ENCODE data around the gene TBL1Y. TPM values are rescaled to one million over a fixed set of nuclear protein-coding genes. Genes with fewer than 3 reads are reported as not detected.

Gene TBL1Y
- polyA plus RNA-seq, 3 donors = not detected

DNA sequence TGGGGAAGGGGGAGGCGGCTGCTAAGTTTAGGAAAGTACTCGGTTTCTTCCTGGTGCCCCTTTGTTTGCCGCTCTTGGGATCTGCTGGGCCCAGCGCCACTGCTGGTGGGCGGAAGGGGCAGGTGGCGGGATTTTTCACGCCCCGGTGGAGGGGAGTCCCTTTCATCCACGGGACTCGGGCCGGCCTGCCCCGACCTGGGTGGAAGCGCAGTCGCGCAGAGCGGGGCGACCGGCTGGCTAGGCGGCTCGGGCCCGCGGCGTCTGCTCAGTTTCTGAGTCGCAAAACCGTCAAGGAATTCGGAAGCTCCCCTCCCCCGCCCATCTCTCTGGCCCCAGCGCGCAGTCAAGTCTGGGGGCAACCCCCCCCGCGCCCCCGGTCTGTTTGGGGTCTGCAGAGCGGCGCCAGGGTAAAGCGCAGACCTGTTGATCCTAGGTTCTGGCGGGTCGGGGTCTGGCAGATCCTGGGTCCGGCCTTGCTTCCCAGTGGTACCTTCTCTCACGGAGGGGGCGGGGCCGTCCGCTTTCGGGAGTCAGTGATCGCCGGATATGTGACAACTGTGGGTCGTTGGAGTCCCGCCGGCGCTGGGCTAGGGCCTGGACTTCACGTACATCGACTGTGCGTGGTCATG, 870 bp downstream of the TBL1Y start, which contains the start of gene AMELY:
Gene AMELY (minus strand): TSS at position 500 of the 629 bp plus-strand sequence. CDS start 39,144 bp downstream, outside the sequence.
- intact Hi-C loops (cut with micrococcal nuclease) = no loop called here
- Histone ChIP-seq H3K9ac (ENCODE audit: insufficient read depth, low read length, poor library complexity, severe bottlenecking) (no peak within 1 kb of the TSS), H3K4me2 (replicated peaks; ENCODE audit: extremely low read depth, low read length, poor library complexity, severe bottlenecking) (no peak within 1 kb of the TSS), H3K4me1 (ENCODE audit: control insufficient read depth in 1 of 2, insufficient read depth in 2 of 2, low read length in 2 of 2) (no peaks in the 10 kb centered on the region), H3K27me3 (ENCODE audit: control insufficient read depth in 2 of 2, insufficient read depth in 2 of 2, low read length in 2 of 2) (peaks cover 0 to 49% of the 10 kb centered on the region in 2 donors), H2AFZ (ENCODE audit: insufficient read depth, low read depth, low read length, poor library complexity, severe bottlenecking) (no peak within 1 kb of the TSS), H3K79me2 (ENCODE audit: insufficient read depth, low read length) (no peaks in the 10 kb centered on the region), H3K27ac (ENCODE audit: low read depth in 1 of 2, low read length in 2 of 2) (no peak within 1 kb of the TSS), H4K20me1 (ENCODE audit: insufficient read depth, low read length) (no peaks in the 10 kb centered on the region), H3K4me3 (replicated peaks in 1 of 3; ENCODE audit: low read depth in 2 of 3, low read length in 3 of 3) (no peak within 1 kb of the TSS), H3K36me3 (replicated peaks in 1 of 2; ENCODE audit: control insufficient read depth in 1 of 2, insufficient read depth in 2 of 2, low read length in 2 of 2) (no peaks in the 10 kb centered on the region), H3K9me3 (replicated peaks in 1 of 2; ENCODE audit: control insufficient read depth in 1 of 2, insufficient read depth in 1 of 2, low read length in 2 of 2) (no peaks in the 10 kb centered on the region)
- peaks cover 0 to 9% (median 0%) of the 10 kb centered on the region in 7 donors for H3K9me3 Mint-ChIP-seq
- DNase-seq = no peak
- TF ChIP-seq, protein P1, sequence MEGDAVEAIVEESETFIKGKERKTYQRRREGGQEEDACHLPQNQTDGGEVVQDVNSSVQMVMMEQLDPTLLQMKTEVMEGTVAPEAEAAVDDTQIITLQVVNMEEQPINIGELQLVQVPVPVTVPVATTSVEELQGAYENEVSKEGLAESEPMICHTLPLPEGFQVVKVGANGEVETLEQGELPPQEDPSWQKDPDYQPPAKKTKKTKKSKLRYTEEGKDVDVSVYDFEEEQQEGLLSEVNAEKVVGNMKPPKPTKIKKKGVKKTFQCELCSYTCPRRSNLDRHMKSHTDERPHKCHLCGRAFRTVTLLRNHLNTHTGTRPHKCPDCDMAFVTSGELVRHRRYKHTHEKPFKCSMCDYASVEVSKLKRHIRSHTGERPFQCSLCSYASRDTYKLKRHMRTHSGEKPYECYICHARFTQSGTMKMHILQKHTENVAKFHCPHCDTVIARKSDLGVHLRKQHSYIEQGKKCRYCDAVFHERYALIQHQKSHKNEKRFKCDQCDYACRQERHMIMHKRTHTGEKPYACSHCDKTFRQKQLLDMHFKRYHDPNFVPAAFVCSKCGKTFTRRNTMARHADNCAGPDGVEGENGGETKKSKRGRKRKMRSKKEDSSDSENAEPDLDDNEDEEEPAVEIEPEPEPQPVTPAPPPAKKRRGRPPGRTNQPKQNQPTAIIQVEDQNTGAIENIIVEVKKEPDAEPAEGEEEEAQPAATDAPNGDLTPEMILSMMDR (IDR thresholded peaks at IDR 0.05) = no peak
- H3K4me1 Mint-ChIP-seq = no peaks in the 10 kb centered on the region
- H3K4me3 Mint-ChIP-seq = peak within 1 kb of the TSS; percentile 45 to 67
- 2% methylated on average over 29 of the region's 52 CpGs for WGBS (ENCODE audit: insufficient coverage)
- no peak within 1 kb of the TSS for H3K27ac Mint-ChIP-seq
- peaks cover 0 to 52% (median 39%) of the 10 kb centered on the region in 3 donors for H3K27me3 Mint-ChIP-seq (ENCODE audit: low read depth in 3 of 3)
- H3K36me3 Mint-ChIP-seq = no peaks in the 10 kb centered on the region

DNA sequence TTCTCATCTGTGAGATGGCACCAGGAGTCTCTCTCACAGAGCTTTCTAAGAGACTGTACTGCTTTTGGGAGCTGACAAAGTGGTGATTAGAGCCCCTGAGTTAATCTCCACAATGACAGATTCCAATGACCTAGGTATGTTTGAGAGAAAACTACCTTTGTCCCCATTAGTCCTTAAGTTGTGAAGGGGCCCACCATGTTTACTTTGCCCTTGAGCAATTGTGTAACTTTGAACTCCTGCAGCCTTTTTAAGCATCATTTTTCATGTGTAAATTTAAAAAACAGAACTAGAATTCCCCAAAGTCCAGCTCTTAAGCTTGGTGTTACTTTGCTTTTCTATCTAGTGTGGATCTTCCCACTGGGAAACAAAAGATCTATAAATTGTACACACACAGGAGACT, 2.9 kb downstream of the TBL1Y start:
- peaks cover 0 to 48% of the 10 kb centered on the region in 2 donors for H3K27me3 ChIP-seq (ENCODE audit: control insufficient read depth in 2 of 2, insufficient read depth in 2 of 2, low read length in 2 of 2)
- intact Hi-C loops (cut with micrococcal nuclease) = no loop called here
- H3K36me3 ChIP-seq (replicated peaks in 1 of 2; ENCODE audit: control insufficient read depth in 1 of 2, insufficient read depth in 2 of 2, low read length in 2 of 2) = no peaks in the 10 kb centered on the region
- Mint-ChIP-seq H3K27ac (no peak overlapping the region), H3K4me1 (no peaks in the 10 kb centered on the region), H3K4me3 (peak overlapping the region in 1 of 2 donors; percentile 17), H3K27me3 (ENCODE audit: low read depth in 3 of 3) (peaks cover 0 to 49% (median 39%) of the 10 kb centered on the region in 3 donors), H3K36me3 (no peaks in the 10 kb centered on the region), H3K9me3 (peaks cover 0 to 9% (median 0%) of the 10 kb centered on the region in 7 donors)
- H3K9ac ChIP-seq (ENCODE audit: insufficient read depth, low read length, poor library complexity, severe bottlenecking) = no peak overlapping the region
- no peak for DNase-seq
- TF ChIP-seq, protein P1 (IDR thresholded peaks at IDR 0.05) = no peak
- no peak overlapping the region for H2AFZ ChIP-seq (ENCODE audit: insufficient read depth, low read depth, low read length, poor library complexity, severe bottlenecking)
- no peak overlapping the region for H3K27ac ChIP-seq (ENCODE audit: low read depth in 1 of 2, low read length in 2 of 2)
- no peaks in the 10 kb centered on the region for H3K4me1 ChIP-seq (ENCODE audit: control insufficient read depth in 1 of 2, insufficient read depth in 2 of 2, low read length in 2 of 2)
- no peaks in the 10 kb centered on the region for H3K9me3 ChIP-seq (replicated peaks in 1 of 2; ENCODE audit: control insufficient read depth in 1 of 2, insufficient read depth in 1 of 2, low read length in 2 of 2)
- H4K20me1 ChIP-seq (ENCODE audit: insufficient read depth, low read length) = no peaks in the 10 kb centered on the region
- H3K4me2 ChIP-seq (replicated peaks; ENCODE audit: extremely low read depth, low read length, poor library complexity, severe bottlenecking) = no peak overlapping the region
- H3K4me3 ChIP-seq (replicated peaks in 1 of 3; ENCODE audit: low read depth in 2 of 3, low read length in 3 of 3) = no peak overlapping the region
- H3K79me2 ChIP-seq (ENCODE audit: insufficient read depth, low read length) = no peaks in the 10 kb centered on the region

Data from CD14-positive monocyte (primary cell).